GM12892 (cell line): ENCODE measurements around the gene ETDC.

Source experiments
- POLR2AphosphoS5 ChIP-seq: IDR thresholded peaks from 2 replicates; pipeline ENCODE4 v1.6.1; 2011; ENCODE audit warnings: low read depth, low read length, control low read depth
- TAF1 ChIP-seq: IDR thresholded peaks from 2 replicates; pipeline ENCODE4 v1.6.1; 2011; ENCODE audit warnings: low read depth, mild to moderate bottlenecking, control low read depth, low read length, borderline replicate concordance

GRCh38 chrX:135304741-135305140 is 4.5 kb upstream of the ETDC start:
- TF ChIP-seq TAF1 (no peak), POLR2AphosphoS5 (no peak)
